ENCODE results near the gene SYNDIG1. TPM values are rescaled to one million over a fixed set of nuclear protein-coding genes. Genes with fewer than 3 reads are reported as not detected.

Gene SYNDIG1
- total RNA-seq, 2 experiments from 2014 or later = not detected

GRCh38 chr20:24480509-24480908, 11.1 kb downstream of the SYNDIG1 start:
- no peak for TF ChIP-seq CTCF (IDR thresholded peaks at IDR 0.05)
- H3K4me1 ChIP-seq (ENCODE audit: insufficient read depth, low read length) = no peaks in the 10 kb centered on the region
- no peaks in the 10 kb centered on the region for H3K9me3 Mint-ChIP-seq
- H3K36me3 ChIP-seq (ENCODE audit: insufficient read depth, low read length) = no peaks in the 10 kb centered on the region
- no peak overlapping the region for H3K27ac Mint-ChIP-seq
- no peaks in the 10 kb centered on the region for H3K36me3 Mint-ChIP-seq (ENCODE audit: low read depth)
- ChIA-PET CTCF (no interaction called here), POLR2A (no interaction called here)
- no peaks in the 10 kb centered on the region for H3K27me3 ChIP-seq (ENCODE audit: control insufficient read depth in 1 of 2, insufficient read depth in 2 of 2, low read length in 2 of 2)
- no peaks in the 10 kb centered on the region for H3K4me1 Mint-ChIP-seq (ENCODE audit: low read depth)
- no peak overlapping the region for H3K4me3 Mint-ChIP-seq
- ATAC-seq (ENCODE audit: poor library complexity) = no peak
- intact Hi-C loops (cut with DNase I, micrococcal nuclease) = no loop called here
- no peaks in the 10 kb centered on the region for H3K27me3 Mint-ChIP-seq
- no peak overlapping the region for H3K4me3 ChIP-seq (ENCODE audit: low read length)
- H3K27ac ChIP-seq (ENCODE audit: low read depth in 1 of 2, low read length in 2 of 2) = no peak overlapping the region
- peaks cover 0 to 4% of the 10 kb centered on the region in 2 experiments for H3K9me3 ChIP-seq (ENCODE audit: control insufficient read depth in 1 of 2, insufficient read depth in 1 of 2, low read length in 2 of 2)
- DNase-seq = no peak

- no peak overlapping the region for H3K4me3 ChIP-seq (ENCODE audit: low read length)
- no peaks in the 10 kb centered on the region for H3K36me3 Mint-ChIP-seq (ENCODE audit: low read depth)
Observed at GRCh38 chr20:24481173-24481572, 11.7 kb downstream of the SYNDIG1 start.

GRCh38 chr20:24483435-24484080, 14.1 kb downstream of the SYNDIG1 start:
- Mint-ChIP-seq H3K27me3 (no peaks in the 10 kb centered on the region), H3K36me3 (ENCODE audit: low read depth) (no peaks in the 10 kb centered on the region), H3K9me3 (no peaks in the 10 kb centered on the region), H3K4me3 (no peak overlapping the region), H3K4me1 (ENCODE audit: low read depth) (no peaks in the 10 kb centered on the region), H3K27ac (no peak overlapping the region)
- CTCF ChIA-PET = no interaction called here
- no peak for DNase-seq
- H3K4me1 ChIP-seq (ENCODE audit: insufficient read depth, low read length) = no peaks in the 10 kb centered on the region
- intact Hi-C loops (cut with DNase I, micrococcal nuclease) = no loop called here
- POLR2A ChIA-PET = no interaction called here
- H3K27me3 ChIP-seq (ENCODE audit: control insufficient read depth in 1 of 2, insufficient read depth in 2 of 2, low read length in 2 of 2) = no peaks in the 10 kb centered on the region
- ATAC-seq (ENCODE audit: poor library complexity) = no peak
- no peaks in the 10 kb centered on the region for H3K36me3 ChIP-seq (ENCODE audit: insufficient read depth, low read length)
- no peak overlapping the region for H3K27ac ChIP-seq (ENCODE audit: low read depth in 1 of 2, low read length in 2 of 2)
- no peak overlapping the region for H3K4me3 ChIP-seq (ENCODE audit: low read length)
- peaks cover 0 to 8% of the 10 kb centered on the region in 2 experiments for H3K9me3 ChIP-seq (ENCODE audit: control insufficient read depth in 1 of 2, insufficient read depth in 1 of 2, low read length in 2 of 2)
- no peak for TF ChIP-seq CTCF (IDR thresholded peaks at IDR 0.05)

More at GRCh38 chr20:24481173-24481572, 11.7 kb downstream of the SYNDIG1 start:
- H3K27me3 ChIP-seq (ENCODE audit: control insufficient read depth in 1 of 2, insufficient read depth in 2 of 2, low read length in 2 of 2) = no peaks in the 10 kb centered on the region
- H3K27ac Mint-ChIP-seq = no peak overlapping the region
- no peaks in the 10 kb centered on the region for H3K27me3 Mint-ChIP-seq
- ATAC-seq (ENCODE audit: poor library complexity) (no peak), DNase-seq (peak in 1 of 14 experiments; percentile 2)
- POLR2A ChIA-PET = no interaction called here
- TF ChIP-seq CTCF (IDR thresholded peaks at IDR 0.05) = no peak
- H3K9me3 ChIP-seq (ENCODE audit: control insufficient read depth in 1 of 2, insufficient read depth in 1 of 2, low read length in 2 of 2) = peaks cover 0 to 7% of the 10 kb centered on the region in 2 experiments
- no peak overlapping the region for H3K27ac ChIP-seq (ENCODE audit: low read depth in 1 of 2, low read length in 2 of 2)
- H3K36me3 ChIP-seq (ENCODE audit: insufficient read depth, low read length) = no peaks in the 10 kb centered on the region
- H3K9me3 Mint-ChIP-seq = no peaks in the 10 kb centered on the region
- H3K4me1 ChIP-seq (ENCODE audit: insufficient read depth, low read length) = no peaks in the 10 kb centered on the region
- intact Hi-C loops (cut with DNase I, micrococcal nuclease) = no loop called here
- no peak overlapping the region for H3K4me3 Mint-ChIP-seq
- H3K4me1 Mint-ChIP-seq (ENCODE audit: low read depth) = no peaks in the 10 kb centered on the region
- CTCF ChIA-PET = no interaction called here
